ENCODE results near the gene SHROOM1. TPM values are rescaled to one million over a fixed set of nuclear protein-coding genes. Genes with fewer than 3 reads are reported as not detected.

SHROOM1 gene
- total and polyA plus RNA-seq, 9 of the 15 experiments (the other 6 are each of a cell fraction or from before 2014, with no cell fraction given) = 0.44 to 26.5 (median 11.9) TPM

DNA sequence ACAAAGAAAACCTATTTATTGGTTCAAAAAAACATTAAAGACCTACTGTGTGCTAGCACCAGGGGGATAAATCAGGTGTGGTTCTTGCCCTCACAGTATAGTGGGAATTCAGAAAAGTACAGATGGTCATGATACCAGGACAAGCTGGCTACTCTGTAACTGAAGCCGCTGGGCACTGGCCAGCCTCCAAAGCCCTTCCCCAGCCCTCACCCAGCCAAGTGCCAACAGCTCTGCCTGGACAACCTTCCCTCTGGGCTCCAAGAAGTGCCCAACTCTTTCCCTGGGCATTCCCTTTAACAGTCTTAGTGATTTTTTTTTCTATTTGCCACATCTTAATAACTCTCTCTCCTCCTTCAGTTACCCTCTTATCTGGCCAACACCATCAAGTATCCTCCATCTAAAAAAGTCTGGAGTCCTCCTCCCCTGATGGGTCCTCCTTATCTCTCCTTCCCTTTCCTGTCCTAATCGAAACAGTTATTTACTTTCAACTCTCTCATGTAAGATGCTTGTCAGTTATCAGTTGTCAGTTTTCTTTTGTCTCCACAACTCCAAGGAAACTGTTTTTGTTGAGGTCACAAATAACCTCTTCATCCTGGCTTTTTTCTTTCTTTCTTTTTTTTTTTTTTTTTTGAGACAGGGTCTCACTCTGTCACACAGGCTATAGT, 40.1 kb downstream of the SHROOM1 start (continued):
- no peak for TF ChIP-seq ZNF785 (CRISPR knock-in tag; IDR thresholded peaks at IDR 0.05)
- no peak; the same call in 1 of the 2 replicates for TF ChIP-seq MEF2D (tag; conservative IDR thresholded peaks at IDR 0.05; ENCODE audit: low read depth)
- TF ChIP-seq, protein P1, sequence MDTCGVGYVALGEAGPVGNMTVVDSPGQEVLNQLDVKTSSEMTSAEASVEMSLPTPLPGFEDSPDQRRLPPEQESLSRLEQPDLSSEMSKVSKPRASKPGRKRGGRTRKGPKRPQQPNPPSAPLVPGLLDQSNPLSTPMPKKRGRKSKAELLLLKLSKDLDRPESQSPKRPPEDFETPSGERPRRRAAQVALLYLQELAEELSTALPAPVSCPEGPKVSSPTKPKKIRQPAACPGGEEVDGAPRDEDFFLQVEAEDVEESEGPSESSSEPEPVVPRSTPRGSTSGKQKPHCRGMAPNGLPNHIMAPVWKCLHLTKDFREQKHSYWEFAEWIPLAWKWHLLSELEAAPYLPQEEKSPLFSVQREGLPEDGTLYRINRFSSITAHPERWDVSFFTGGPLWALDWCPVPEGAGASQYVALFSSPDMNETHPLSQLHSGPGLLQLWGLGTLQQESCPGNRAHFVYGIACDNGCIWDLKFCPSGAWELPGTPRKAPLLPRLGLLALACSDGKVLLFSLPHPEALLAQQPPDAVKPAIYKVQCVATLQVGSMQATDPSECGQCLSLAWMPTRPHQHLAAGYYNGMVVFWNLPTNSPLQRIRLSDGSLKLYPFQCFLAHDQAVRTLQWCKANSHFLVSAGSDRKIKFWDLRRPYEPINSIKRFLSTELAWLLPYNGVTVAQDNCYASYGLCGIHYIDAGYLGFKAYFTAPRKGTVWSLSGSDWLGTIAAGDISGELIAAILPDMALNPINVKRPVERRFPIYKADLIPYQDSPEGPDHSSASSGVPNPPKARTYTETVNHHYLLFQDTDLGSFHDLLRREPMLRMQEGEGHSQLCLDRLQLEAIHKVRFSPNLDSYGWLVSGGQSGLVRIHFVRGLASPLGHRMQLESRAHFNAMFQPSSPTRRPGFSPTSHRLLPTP (IDR thresholded peaks at IDR 0.05; ENCODE audit: borderline replicate concordance, extremely low read depth, insufficient read length) = no peak
- no peak for TF ChIP-seq CHAMP1 (IDR thresholded peaks at IDR 0.05)
- no peak for TF ChIP-seq STAG1 (CRISPR knock-in tag; IDR thresholded peaks at IDR 0.05; ENCODE audit: borderline replicate concordance)
- TF ChIP-seq DLX4 (CRISPR knock-in tag; IDR thresholded peaks at IDR 0.05) = no peak
- no peak for TF ChIP-seq SREBF2 (CRISPR knock-in tag; IDR thresholded peaks at IDR 0.05)
- TF ChIP-seq KLF13 (tag; IDR thresholded peaks at IDR 0.05; ENCODE audit: borderline replicate concordance, low read depth) = no peak
- TF ChIP-seq, protein P2, sequence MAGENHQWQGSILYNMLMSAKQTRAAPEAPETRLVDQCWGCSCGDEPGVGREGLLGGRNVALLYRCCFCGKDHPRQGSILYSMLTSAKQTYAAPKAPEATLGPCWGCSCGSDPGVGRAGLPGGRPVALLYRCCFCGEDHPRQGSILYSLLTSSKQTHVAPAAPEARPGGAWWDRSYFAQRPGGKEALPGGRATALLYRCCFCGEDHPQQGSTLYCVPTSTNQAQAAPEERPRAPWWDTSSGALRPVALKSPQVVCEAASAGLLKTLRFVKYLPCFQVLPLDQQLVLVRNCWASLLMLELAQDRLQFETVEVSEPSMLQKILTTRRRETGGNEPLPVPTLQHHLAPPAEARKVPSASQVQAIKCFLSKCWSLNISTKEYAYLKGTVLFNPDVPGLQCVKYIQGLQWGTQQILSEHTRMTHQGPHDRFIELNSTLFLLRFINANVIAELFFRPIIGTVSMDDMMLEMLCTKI (IDR thresholded peaks at IDR 0.05; ENCODE audit: partially characterized antibody) = no peak
- TF ChIP-seq, protein P3, sequence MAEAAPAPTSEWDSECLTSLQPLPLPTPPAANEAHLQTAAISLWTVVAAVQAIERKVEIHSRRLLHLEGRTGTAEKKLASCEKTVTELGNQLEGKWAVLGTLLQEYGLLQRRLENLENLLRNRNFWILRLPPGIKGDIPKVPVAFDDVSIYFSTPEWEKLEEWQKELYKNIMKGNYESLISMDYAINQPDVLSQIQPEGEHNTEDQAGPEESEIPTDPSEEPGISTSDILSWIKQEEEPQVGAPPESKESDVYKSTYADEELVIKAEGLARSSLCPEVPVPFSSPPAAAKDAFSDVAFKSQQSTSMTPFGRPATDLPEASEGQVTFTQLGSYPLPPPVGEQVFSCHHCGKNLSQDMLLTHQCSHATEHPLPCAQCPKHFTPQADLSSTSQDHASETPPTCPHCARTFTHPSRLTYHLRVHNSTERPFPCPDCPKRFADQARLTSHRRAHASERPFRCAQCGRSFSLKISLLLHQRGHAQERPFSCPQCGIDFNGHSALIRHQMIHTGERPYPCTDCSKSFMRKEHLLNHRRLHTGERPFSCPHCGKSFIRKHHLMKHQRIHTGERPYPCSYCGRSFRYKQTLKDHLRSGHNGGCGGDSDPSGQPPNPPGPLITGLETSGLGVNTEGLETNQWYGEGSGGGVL (CRISPR knock-in tag; IDR thresholded peaks at IDR 0.05) = no peak
- no peak for TF ChIP-seq HIVEP1 (CRISPR knock-in tag; IDR thresholded peaks at IDR 0.05)
- TF ChIP-seq CREB1 (IDR thresholded peaks at IDR 0.05) = no peak
- no peak for TF ChIP-seq CREB1 (CRISPR knock-in tag; IDR thresholded peaks at IDR 0.05)
- TF ChIP-seq ZNF3 (CRISPR knock-in tag; IDR thresholded peaks at IDR 0.05) = no peak
- TF ChIP-seq, protein P4, sequence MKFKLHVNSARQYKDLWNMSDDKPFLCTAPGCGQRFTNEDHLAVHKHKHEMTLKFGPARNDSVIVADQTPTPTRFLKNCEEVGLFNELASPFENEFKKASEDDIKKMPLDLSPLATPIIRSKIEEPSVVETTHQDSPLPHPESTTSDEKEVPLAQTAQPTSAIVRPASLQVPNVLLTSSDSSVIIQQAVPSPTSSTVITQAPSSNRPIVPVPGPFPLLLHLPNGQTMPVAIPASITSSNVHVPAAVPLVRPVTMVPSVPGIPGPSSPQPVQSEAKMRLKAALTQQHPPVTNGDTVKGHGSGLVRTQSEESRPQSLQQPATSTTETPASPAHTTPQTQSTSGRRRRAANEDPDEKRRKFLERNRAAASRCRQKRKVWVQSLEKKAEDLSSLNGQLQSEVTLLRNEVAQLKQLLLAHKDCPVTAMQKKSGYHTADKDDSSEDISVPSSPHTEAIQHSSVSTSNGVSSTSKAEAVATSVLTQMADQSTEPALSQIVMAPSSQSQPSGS (CRISPR knock-in tag; IDR thresholded peaks at IDR 0.05) = no peak
- TF ChIP-seq ZNF121 (CRISPR knock-in tag; conservative IDR thresholded peaks at IDR 0.05) = no peak

Measured in K562 (cell line).